Stimulated activated CD8-positive, alpha-beta memory T cell treated with anti-CD3 and anti-CD28 coated beads, Interleukin-4, amount 100 ng/mL, for 48 hours (primary cell): ENCODE results near the gene SOD2.
"Not testable (repeated sequence)": the region's sequence is repeated elsewhere in the genome, so short reads cannot be mapped to it uniquely, and the experiment has no call there.

Experiments
- DNase-seq: peaks from one replicate; pipeline ENCODE4 v3.0.0-alpha.2; 2020

SOD2 gene

GRCh38 chr6:159681191-159681880, 11.7 kb downstream of the SOD2 start:
- DNase-seq: no peak

- no peak for DNase-seq
Measured at GRCh38 chr6:159680104-159680503, 12.9 kb downstream of the SOD2 start.

GRCh38 chr6:159679091-159680077, 13.7 kb downstream of the SOD2 start:
- peak; percentile 54 for DNase-seq

- DNase-seq: no peak
Measured at GRCh38 chr6:159678574-159678973, 14.5 kb downstream of the SOD2 start.

GRCh38 chr6:159677506-159678165, 15.4 kb downstream of the SOD2 start:
- DNase-seq: no peak

GRCh38 chr6:159676890-159677505, 16.0 kb downstream of the SOD2 start:
- no peak for DNase-seq

GRCh38 chr6:159676236-159676635, 16.8 kb downstream of the SOD2 start:
- DNase-seq: not testable (repeated sequence)

- DNase-seq: no peak
Measured at GRCh38 chr6:159665868-159666635, 27.0 kb downstream of the SOD2 start.

GRCh38 chr6:159663368-159663889, 29.6 kb downstream of the SOD2 start:
- not testable (repeated sequence) for DNase-seq

GRCh38 chr6:159661977-159662376, 31.1 kb downstream of the SOD2 start:
- not testable (repeated sequence) for DNase-seq

- no peak for DNase-seq
Measured at GRCh38 chr6:159655409-159655988, 37.5 kb downstream of the SOD2 start.

- no peak for DNase-seq
Measured at GRCh38 chr6:159654483-159655098, 38.5 kb downstream of the SOD2 start.

- no peak for DNase-seq
Measured at GRCh38 chr6:159650314-159650713, 42.7 kb downstream of the SOD2 start.

- DNase-seq: no peak
Measured at GRCh38 chr6:159649441-159649840, 43.6 kb downstream of the SOD2 start.

GRCh38 chr6:159646733-159647132, 46.3 kb downstream of the SOD2 start:
- no peak for DNase-seq

GRCh38 chr6:159646116-159646515, 46.9 kb downstream of the SOD2 start:
- no peak for DNase-seq

GRCh38 chr6:159645640-159646039, 47.4 kb downstream of the SOD2 start:
- DNase-seq: no peak
